K562 (cell line): ENCODE results near the gene ADD1. TPM values are rescaled to one million over a fixed set of nuclear protein-coding genes. Genes with fewer than 3 reads are reported as not detected.

ENCODE experiments used
- ASH1L ChIP-seq: fragments of 450-650 bp; IDR thresholded peaks from 2 replicates; pipeline ENCODE4 v1.6.1; 2018; ENCODE audit warnings: borderline replicate concordance, mild to moderate bottlenecking, low read depth; ENCODE audit not compliant: partially characterized antibody
- CREB1 ChIP-seq, 2 experiments: sonication (generic) in 1 of 2; formaldehyde crosslinking in 1 of 2; IDR thresholded peaks; 2 replicates each; pipeline versions ENCODE4 v1.6.1 to v1.8.0; 2012 to 2022; ENCODE audit warnings: inconsistent platforms in 1 of 2, mild to moderate bottlenecking in 1 of 2, missing genetic modification reagents in 1 of 2, moderate library complexity in 1 of 2
- GATAD2B ChIP-seq: fragments of 450-650 bp; IDR thresholded peaks from 2 replicates; pipeline ENCODE4 v1.6.1; 2017; ENCODE audit warnings: mild to moderate bottlenecking, borderline replicate concordance
- GTF2E2 ChIP-seq: fragments of 200-800 bp; sonication (Bioruptor generic); IDR thresholded peaks from 2 replicates; pipeline ENCODE4 v1.6.1; 2016; ENCODE audit warnings: missing genetic modification characterization, missing compliant biosample characterization
- PHF8 ChIP-seq: fragments of 200-600 bp; sonication (generic); IDR thresholded peaks from 2 replicates; pipeline ENCODE4 v1.6.1; 2012; ENCODE audit warnings: mixed run types, mild to moderate bottlenecking, inconsistent platforms, low read length, moderate library complexity, borderline replicate concordance
- POLR2AphosphoS5 ChIP-seq: IDR thresholded peaks from 2 replicates; pipeline ENCODE4 v1.6.1; 2011; ENCODE audit warnings: mild to moderate bottlenecking, low read depth, low read length, moderate library complexity; ENCODE audit not compliant: control insufficient read depth, insufficient read depth
- ZKSCAN3 ChIP-seq: fragments of 250-450 bp; sonication (Bioruptor Pico); IDR thresholded peaks from 2 replicates; pipeline ENCODE4 v1.4.0; 2020
- ZNF175 ChIP-seq: fragments of 200-800 bp; sonication (Bioruptor generic); IDR thresholded peaks from 2 replicates; pipeline ENCODE4 v1.6.1; 2016; ENCODE audit warnings: low read depth, mild to moderate bottlenecking, missing genetic modification characterization, missing compliant biosample characterization
- ZNF436 ChIP-seq: fragments of 250-450, 450-650 bp; sonication (Bioruptor Pico); formaldehyde crosslinking; IDR thresholded peaks from 2 replicates; pipeline ENCODE4 v1.7.0; 2020; ENCODE audit warnings: mild to moderate bottlenecking
- ZNF707 ChIP-seq: fragments of 250-450 bp; sonication (Bioruptor Pico); conservative IDR thresholded peaks from 2 replicates; pipeline ENCODE4 v1.8.0; 2022; ENCODE audit warnings: inconsistent platforms, mild to moderate bottlenecking, moderate library complexity
- polyA plus RNA-seq, 8 experiments: library from polyadenylated mRNA; depleted of rRNA in 4 of 8; stranded (reverse) in 5 of 8; unstranded in 3 of 8; fragments of >200 nt; fragmentation: Nextera tagmentation in 2 of 8; fragmentation: Illumina TruSeq in 1 of 8; extraction: Ambion mirVana in 2 of 8; extraction: Trizol in 1 of 8; gene quantifications; 2 replicates each; pipeline versions ENCODE4 v1.2.1 to v1.2.3, GENCODE V29; 2011 to 2014; ENCODE audit warnings: inconsistent platforms in 1 of 8, missing spikeins in 1 of 8
- total RNA-seq, 7 experiments: library from RNA; depleted of rRNA in 6 of 7; stranded (reverse); fragments of >200 nt in 6 of 7; fragmentation: Illumina TruSeq in 2 of 7; extraction: Trizol in 2 of 7; gene quantifications; 2 replicates each; pipeline versions ENCODE4 v1.2.1 to v1.2.3, GENCODE V29; 2011 to 2021; ENCODE audit warnings: low replicate concordance in 1 of 7
- TF ChIP-seq, protein P1 (sequence below): fragments of 250-450 bp; sonication (Bioruptor Pico); IDR thresholded peaks from 2 replicates; pipeline ENCODE4 v1.5.0; 2021; ENCODE audit warnings: mild to moderate bottlenecking, moderate library complexity
- TF ChIP-seq, protein P2 (sequence below), 3 experiments: fragments of 200-800 bp in 1 of 3; fragments of 250-450 bp in 1 of 3; fragments of 450-650 bp in 1 of 3; sonication (Bioruptor Pico) in 1 of 3; sonication (Bioruptor generic) in 1 of 3; formaldehyde crosslinking in 1 of 3; IDR thresholded peaks; 2 replicates each; pipeline versions ENCODE4 v1.6.1 to v1.8.0; 2016 to 2022; ENCODE audit warnings: mild to moderate bottlenecking in 2 of 3, missing genetic modification characterization in 2 of 3, missing compliant biosample characterization in 1 of 3, moderate library complexity in 1 of 3
- TF ChIP-seq, protein P3 (sequence below), 2 experiments: fragments of 450-650 bp; conservative IDR thresholded peaks; 2 replicates each; pipeline ENCODE4 v1.6.1; 2017; ENCODE audit warnings: mild to moderate bottlenecking in 2 of 2, moderate library complexity in 2 of 2
- TF ChIP-seq, protein P4 (sequence below): fragments of 450-650 bp; IDR thresholded peaks from 2 replicates; pipeline ENCODE4 v1.6.1; 2016; ENCODE audit warnings: antibody characterized with exemption

The ADD1 gene
- total and polyA plus RNA-seq, 9 of the 15 experiments (the other 6 are each of a cell fraction or from before 2014, with no cell fraction given), result 17.5 to 153 (median 74.0) TPM

DNA sequence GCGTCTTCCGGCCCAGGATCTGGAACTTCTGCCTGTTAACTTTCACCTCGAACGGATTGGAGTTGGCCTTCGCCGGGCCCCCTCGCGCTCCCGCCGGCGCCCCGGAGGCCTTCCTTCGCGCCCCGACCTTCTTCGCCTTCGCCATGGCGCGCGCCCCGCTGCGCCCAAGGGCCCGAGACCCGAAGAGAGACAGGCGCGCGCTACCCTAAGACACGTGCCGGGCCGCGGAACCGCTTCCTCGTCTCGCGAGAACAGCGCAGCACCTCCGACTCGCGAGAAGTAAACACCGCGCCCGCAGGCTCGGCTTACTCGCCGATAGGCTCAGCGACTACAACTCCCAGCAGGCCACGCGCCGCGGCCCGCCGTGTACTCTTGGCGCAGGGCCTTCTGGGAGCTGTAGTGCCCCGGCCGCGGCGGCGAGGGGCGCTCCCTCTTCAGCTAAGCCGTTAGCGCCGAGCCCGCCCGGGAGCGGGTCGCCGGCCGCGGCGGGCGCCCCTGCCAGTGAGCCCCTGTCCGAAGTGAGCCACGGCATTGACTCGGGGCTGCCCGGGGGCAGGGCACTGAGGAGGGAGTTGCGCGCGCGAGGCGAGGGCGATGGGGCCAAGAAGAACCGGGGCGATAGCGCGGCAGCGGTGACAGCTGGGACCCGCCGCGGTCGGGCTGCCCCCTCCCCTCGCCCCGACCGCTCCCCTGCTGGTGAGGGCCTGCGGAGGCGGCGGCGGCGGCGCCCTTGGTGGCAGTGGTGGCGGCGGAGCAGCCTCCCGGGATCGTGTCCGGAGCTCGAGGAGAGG is 119.7 kb downstream of the ADD1 start, which contains the start of the genes GRK4 and NOP14 (continued):
- TF ChIP-seq, protein P1, sequence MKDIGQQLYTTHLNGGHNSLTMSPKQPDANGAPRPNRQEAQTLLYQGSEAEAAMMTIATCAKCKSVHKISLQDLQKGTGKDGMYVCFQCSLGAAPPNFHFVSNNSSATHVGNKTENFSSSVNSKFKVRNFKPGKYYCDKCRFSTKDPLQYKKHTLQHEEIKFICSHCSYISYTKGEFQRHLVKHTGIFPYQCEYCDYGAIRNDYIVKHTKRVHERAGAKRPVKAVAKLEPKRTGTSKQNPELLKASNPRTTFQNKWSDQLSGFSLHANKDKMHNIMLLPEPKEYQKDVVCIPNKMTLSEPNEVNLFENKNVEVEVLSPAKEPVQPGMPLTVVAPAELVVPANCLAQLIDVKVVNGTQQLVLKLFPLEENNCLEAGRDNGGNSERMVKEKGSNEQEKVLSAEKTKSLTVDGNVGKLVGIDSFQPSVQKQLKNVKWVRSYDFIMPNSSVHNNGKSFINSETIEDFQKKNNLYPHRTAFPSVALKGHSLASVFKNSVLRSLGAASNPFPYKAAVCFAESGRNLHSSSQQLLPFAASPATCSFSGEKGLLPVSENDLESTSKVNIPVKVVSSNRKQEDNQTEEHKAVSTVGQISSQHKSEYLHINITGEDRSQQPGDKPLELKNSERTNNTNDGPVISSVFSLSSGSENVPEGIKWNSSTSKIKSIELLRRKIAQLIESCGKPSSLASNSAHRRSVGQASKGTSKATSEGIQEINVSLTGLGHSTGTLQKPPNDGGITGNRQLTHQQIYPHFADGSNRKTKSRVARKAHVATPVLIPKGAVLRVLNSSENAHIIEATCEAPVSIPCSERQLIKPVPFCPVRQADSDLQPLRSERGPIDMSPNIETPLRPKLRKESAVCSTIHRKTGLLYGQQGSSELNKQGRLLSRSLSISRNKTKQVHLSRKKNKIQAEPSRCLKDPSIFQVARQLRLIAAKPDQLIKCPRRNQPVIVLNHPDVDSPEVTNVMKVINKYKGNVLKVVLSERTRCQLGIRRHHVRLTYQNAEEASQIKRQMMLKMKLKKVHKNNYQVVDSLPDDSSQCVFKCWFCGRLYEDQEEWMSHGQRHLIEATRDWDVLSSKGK (CRISPR knock-in tag), result no peak
- TF ChIP-seq, protein P2, sequence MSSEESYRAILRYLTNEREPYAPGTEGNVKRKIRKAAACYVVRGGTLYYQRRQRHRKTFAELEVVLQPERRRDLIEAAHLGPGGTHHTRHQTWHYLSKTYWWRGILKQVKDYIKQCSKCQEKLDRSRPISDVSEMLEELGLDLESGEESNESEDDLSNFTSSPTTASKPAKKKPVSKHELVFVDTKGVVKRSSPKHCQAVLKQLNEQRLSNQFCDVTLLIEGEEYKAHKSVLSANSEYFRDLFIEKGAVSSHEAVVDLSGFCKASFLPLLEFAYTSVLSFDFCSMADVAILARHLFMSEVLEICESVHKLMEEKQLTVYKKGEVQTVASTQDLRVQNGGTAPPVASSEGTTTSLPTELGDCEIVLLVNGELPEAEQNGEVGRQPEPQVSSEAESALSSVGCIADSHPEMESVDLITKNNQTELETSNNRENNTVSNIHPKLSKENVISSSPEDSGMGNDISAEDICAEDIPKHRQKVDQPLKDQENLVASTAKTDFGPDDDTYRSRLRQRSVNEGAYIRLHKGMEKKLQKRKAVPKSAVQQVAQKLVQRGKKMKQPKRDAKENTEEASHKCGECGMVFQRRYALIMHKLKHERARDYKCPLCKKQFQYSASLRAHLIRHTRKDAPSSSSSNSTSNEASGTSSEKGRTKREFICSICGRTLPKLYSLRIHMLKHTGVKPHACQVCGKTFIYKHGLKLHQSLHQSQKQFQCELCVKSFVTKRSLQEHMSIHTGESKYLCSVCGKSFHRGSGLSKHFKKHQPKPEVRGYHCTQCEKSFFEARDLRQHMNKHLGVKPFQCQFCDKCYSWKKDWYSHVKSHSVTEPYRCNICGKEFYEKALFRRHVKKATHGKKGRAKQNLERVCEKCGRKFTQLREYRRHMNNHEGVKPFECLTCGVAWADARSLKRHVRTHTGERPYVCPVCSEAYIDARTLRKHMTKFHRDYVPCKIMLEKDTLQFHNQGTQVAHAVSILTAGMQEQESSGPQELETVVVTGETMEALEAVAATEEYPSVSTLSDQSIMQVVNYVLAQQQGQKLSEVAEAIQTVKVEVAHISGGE (CRISPR knock-in tag; IDR thresholded peaks at IDR 0.05), result peak in 1 of 3 experiments; percentile 78; a peak in 2 of 6 replicates
- TF ChIP-seq, protein P3, sequence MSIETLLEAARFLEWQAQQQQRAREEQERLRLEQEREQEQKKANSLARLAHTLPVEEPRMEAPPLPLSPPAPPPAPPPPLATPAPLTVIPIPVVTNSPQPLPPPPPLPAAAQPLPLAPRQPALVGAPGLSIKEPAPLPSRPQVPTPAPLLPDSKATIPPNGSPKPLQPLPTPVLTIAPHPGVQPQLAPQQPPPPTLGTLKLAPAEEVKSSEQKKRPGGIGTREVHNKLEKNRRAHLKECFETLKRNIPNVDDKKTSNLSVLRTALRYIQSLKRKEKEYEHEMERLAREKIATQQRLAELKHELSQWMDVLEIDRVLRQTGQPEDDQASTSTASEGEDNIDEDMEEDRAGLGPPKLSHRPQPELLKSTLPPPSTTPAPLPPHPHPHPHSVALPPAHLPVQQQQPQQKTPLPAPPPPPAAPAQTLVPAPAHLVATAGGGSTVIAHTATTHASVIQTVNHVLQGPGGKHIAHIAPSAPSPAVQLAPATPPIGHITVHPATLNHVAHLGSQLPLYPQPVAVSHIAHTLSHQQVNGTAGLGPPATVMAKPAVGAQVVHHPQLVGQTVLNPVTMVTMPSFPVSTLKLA (conservative IDR thresholded peaks at IDR 0.05), result peak; percentile 98 to 99
- TF ChIP-seq, protein P4, sequence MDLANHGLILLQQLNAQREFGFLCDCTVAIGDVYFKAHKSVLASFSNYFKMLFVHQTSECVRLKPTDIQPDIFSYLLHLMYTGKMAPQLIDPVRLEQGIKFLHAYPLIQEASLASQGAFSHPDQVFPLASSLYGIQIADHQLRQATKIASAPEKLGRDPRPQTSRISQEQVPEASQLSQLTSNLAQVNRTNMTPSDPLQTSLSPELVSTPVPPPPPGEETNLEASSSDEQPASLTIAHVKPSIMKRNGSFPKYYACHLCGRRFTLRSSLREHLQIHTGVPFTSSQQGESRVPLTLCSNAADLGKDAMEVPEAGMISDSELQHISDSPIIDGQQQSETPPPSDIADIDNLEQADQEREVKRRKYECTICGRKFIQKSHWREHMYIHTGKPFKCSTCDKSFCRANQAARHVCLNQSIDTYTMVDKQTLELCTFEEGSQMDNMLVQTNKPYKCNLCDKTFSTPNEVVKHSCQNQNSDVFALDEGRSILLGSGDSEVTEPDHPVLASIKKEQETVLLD, result no peak
- TF ChIP-seq ZNF436 (no peak), PHF8 (peak; percentile 85), ZNF707 (CRISPR knock-in tag) (no peak), POLR2AphosphoS5 (peak; percentile 73), GTF2E2 (tag) (no peak), CREB1 (IDR thresholded peaks at IDR 0.05) (peak; percentile 79), CREB1 (CRISPR knock-in tag; IDR thresholded peaks at IDR 0.05) (peak; percentile 85), ZNF175 (CRISPR knock-in tag) (peak; percentile 67; the same call in 1 of the 2 replicates), ZKSCAN3 (CRISPR knock-in tag) (no peak), ASH1L (peak; percentile 73), GATAD2B (0 out of 2 replicates have a peak, but pooled peaks have one; percentile 30)
